GM12878 (cell line): ENCODE data around the gene HSFX3.
"Not testable (repeated sequence)": the region's sequence is repeated elsewhere in the genome, so short reads cannot be mapped to it uniquely, and the experiment has no call there.

Experiments
- PAX5 ChIP-seq: IDR thresholded peaks from 2 replicates; pipeline ENCODE4 v1.6.1; 2011; ENCODE audit warnings: low read depth, low read length, borderline replicate concordance
- RAD21 ChIP-seq: IDR thresholded peaks from 2 replicates; pipeline ENCODE4 v1.6.1; 2011; ENCODE audit warnings: mild to moderate bottlenecking, low read depth, low read length, moderate library complexity; ENCODE audit not compliant: insufficient read depth

- not testable (repeated sequence) for TF ChIP-seq PAX5, RAD21
These were observed 35.9 kb upstream of the HSFX3 start for GRCh38 chrX:149585631-149586030.
